ENCODE results near the gene CMTM2. TPM values are rescaled to one million over a fixed set of nuclear protein-coding genes. Genes with fewer than 3 reads are reported as not detected.

The CMTM2 gene
- total RNA-seq, 1 donor from 2014 or later: not detected

- intact Hi-C loops (cut with DNase I): no loop called here
- Histone ChIP-seq H3K9me3 (no peaks in the 10 kb centered on the region), H3K36me3 (no peaks in the 10 kb centered on the region), H3K4me3 (no peak overlapping the region), H3K27ac (no peak overlapping the region), H3K4me1 (peaks cover 17% of the 10 kb centered on the region), H3K27me3 (no peaks in the 10 kb centered on the region)
- TF ChIP-seq POLR2A (IDR thresholded peaks at IDR 0.05) (no peak), POLR2AphosphoS5 (IDR thresholded peaks at IDR 0.05; ENCODE audit: insufficient read depth in 1 of 2, low read depth in 1 of 2) (no peak)
- TF ChIP-seq, protein P1, sequence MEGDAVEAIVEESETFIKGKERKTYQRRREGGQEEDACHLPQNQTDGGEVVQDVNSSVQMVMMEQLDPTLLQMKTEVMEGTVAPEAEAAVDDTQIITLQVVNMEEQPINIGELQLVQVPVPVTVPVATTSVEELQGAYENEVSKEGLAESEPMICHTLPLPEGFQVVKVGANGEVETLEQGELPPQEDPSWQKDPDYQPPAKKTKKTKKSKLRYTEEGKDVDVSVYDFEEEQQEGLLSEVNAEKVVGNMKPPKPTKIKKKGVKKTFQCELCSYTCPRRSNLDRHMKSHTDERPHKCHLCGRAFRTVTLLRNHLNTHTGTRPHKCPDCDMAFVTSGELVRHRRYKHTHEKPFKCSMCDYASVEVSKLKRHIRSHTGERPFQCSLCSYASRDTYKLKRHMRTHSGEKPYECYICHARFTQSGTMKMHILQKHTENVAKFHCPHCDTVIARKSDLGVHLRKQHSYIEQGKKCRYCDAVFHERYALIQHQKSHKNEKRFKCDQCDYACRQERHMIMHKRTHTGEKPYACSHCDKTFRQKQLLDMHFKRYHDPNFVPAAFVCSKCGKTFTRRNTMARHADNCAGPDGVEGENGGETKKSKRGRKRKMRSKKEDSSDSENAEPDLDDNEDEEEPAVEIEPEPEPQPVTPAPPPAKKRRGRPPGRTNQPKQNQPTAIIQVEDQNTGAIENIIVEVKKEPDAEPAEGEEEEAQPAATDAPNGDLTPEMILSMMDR (IDR thresholded peaks at IDR 0.05): no peak
- DNase-seq (ENCODE audit: extremely low spot score in 2 of 2): no peak
These were observed 3.0 kb upstream of the CMTM2 start for GRCh38 chr16:66576296-66576695.

GRCh38 chr16:66580605-66581209 lies 1.4 kb downstream of the CMTM2 start:
- no peak overlapping the region for H3K4me3 ChIP-seq
- intact Hi-C loops (cut with DNase I): loop anchor here (2.0 kb wide), 1 partner anchor 30 kb away; the partner anchor contains the start of gene TK2
- peaks cover 17% of the 10 kb centered on the region for H3K4me1 ChIP-seq
- H3K27me3 ChIP-seq: no peaks in the 10 kb centered on the region
- no peak for DNase-seq (ENCODE audit: extremely low spot score in 2 of 2)
- H3K9me3 ChIP-seq: no peaks in the 10 kb centered on the region
- no peak overlapping the region for H3K27ac ChIP-seq
- TF ChIP-seq, protein P1 (IDR thresholded peaks at IDR 0.05): no peak
- no peak for TF ChIP-seq POLR2A (IDR thresholded peaks at IDR 0.05)
- no peak for TF ChIP-seq POLR2AphosphoS5 (IDR thresholded peaks at IDR 0.05; ENCODE audit: insufficient read depth in 1 of 2, low read depth in 1 of 2)
- H3K36me3 ChIP-seq: no peaks in the 10 kb centered on the region

GRCh38 chr16:66581246-66581952 lies 2.1 kb downstream of the CMTM2 start:
- no peak overlapping the region for H3K4me3 ChIP-seq
- H3K27ac ChIP-seq: no peak overlapping the region
- TF ChIP-seq POLR2AphosphoS5 (IDR thresholded peaks at IDR 0.05; ENCODE audit: insufficient read depth in 1 of 2, low read depth in 1 of 2) (no peak), POLR2A (IDR thresholded peaks at IDR 0.05) (no peak)
- TF ChIP-seq, protein P1 (IDR thresholded peaks at IDR 0.05): no peak
- no peaks in the 10 kb centered on the region for H3K27me3 ChIP-seq
- no peak for DNase-seq (ENCODE audit: extremely low spot score in 2 of 2)
- intact Hi-C loops (cut with DNase I): loop anchor here (2.0 kb wide), 1 partner anchor 31 kb away; the partner anchor contains the start of gene TK2
- H3K4me1 ChIP-seq: peaks cover 17% of the 10 kb centered on the region
- H3K36me3 ChIP-seq: no peaks in the 10 kb centered on the region
- H3K9me3 ChIP-seq: no peaks in the 10 kb centered on the region

DNA sequence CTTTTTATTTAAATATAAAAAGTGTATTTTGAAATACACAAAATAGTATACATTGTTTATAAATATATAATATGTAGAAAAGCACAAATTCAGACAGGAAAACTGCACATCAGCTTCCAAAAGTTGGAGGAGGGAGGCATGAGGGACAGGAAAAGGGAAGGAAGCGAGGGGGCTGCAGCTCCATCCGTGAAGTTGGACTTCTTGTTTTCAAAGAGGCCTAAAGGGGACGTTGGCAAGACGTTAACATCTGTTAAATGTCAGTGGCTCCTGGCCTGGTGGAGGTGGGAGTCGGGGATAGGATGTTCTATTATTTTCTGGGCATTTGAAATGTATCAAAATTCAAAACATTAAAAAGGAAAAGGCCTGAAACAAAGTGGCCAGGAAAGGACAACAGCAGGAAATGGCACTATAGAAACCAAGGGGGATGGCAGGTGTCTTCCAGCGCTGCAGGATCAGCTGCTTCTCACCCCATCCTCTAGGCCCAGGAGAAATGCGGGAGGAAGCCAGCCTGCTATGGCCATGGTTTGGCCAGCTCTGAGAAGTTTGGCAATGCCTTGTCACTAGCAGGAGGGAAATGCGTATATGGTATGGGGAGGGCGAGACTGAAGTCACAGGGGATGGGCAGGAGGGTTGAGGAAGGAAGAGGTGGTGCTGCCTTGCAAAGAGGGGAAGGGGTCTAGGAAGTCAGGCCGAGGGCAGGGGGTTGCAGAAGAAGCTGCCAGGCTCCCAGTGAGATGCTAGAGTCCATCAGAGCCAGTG lies 6.4 kb downstream of the CMTM2 start:
- no peak overlapping the region for H3K27ac ChIP-seq
- no peak for DNase-seq (ENCODE audit: extremely low spot score in 2 of 2)
- intact Hi-C loops (cut with DNase I): no loop called here

More for the DNA sequence above, 6.4 kb downstream of the CMTM2 start:
- no peaks in the 10 kb centered on the region for H3K4me1 ChIP-seq
- H3K9me3 ChIP-seq: no peaks in the 10 kb centered on the region
- TF ChIP-seq POLR2AphosphoS5 (IDR thresholded peaks at IDR 0.05; ENCODE audit: insufficient read depth in 1 of 2, low read depth in 1 of 2) (no peak), POLR2A (IDR thresholded peaks at IDR 0.05) (no peak)
- TF ChIP-seq, protein P1 (IDR thresholded peaks at IDR 0.05): no peak
- no peaks in the 10 kb centered on the region for H3K27me3 ChIP-seq
- H3K36me3 ChIP-seq: no peaks in the 10 kb centered on the region
- H3K4me3 ChIP-seq: no peak overlapping the region
